Endothelial cell of umbilical vein (primary cell): ENCODE results near the gene ANKMY1.

Experiments
- EZH2 ChIP-seq: IDR thresholded peaks from 2 replicates; pipeline ENCODE4 v1.6.1; 2012; ENCODE audit warnings: borderline replicate concordance, low read depth, mild to moderate bottlenecking, moderate library complexity, low read length, inconsistent platforms; ENCODE audit not compliant: severe bottlenecking
- FOS ChIP-seq: IDR thresholded peaks from 2 replicates; pipeline ENCODE4 v1.6.1; 2011; ENCODE audit warnings: mild to moderate bottlenecking, low read length, moderate library complexity, borderline replicate concordance; ENCODE audit not compliant: insufficient read depth
- GATA2 ChIP-seq: IDR thresholded peaks from 2 replicates; pipeline ENCODE4 v1.7.0; 2011; ENCODE audit warnings: low read depth, mild to moderate bottlenecking, moderate library complexity, mixed read lengths, low read length; ENCODE audit not compliant: insufficient read length, insufficient read depth
- MYC ChIP-seq: IDR thresholded peaks from one replicate; pipeline ENCODE4 v1.6.1; 2011; ENCODE audit warnings: mild to moderate bottlenecking, low read depth, low read length
- POLR2A ChIP-seq: IDR thresholded peaks from 2 replicates; pipeline ENCODE4 v1.6.1; 2012; ENCODE audit warnings: low read depth, mild to moderate bottlenecking, control low read depth, low read length
- POLR2AphosphoS5 ChIP-seq: IDR thresholded peaks from 2 replicates; pipeline ENCODE4 v1.6.1; 2012; ENCODE audit warnings: low read depth, mild to moderate bottlenecking, control low read depth, low read length, moderate library complexity; ENCODE audit not compliant: insufficient read depth
- TF ChIP-seq, protein P1 (sequence below), 2 donors: IDR thresholded peaks; 1 replicate in 1 of 2; 2 replicates in 1 of 2; pipeline ENCODE4 v1.5.1; 2011; ENCODE audit warnings: low read length in 2 of 2, mild to moderate bottlenecking in 2 of 2, moderate library complexity in 2 of 2, control low read depth in 1 of 2, inconsistent platforms in 1 of 2, low read depth in 1 of 2; ENCODE audit not compliant: insufficient read depth in 1 of 2; ENCODE audit errors: extremely low read depth in 1 of 2

DNA sequence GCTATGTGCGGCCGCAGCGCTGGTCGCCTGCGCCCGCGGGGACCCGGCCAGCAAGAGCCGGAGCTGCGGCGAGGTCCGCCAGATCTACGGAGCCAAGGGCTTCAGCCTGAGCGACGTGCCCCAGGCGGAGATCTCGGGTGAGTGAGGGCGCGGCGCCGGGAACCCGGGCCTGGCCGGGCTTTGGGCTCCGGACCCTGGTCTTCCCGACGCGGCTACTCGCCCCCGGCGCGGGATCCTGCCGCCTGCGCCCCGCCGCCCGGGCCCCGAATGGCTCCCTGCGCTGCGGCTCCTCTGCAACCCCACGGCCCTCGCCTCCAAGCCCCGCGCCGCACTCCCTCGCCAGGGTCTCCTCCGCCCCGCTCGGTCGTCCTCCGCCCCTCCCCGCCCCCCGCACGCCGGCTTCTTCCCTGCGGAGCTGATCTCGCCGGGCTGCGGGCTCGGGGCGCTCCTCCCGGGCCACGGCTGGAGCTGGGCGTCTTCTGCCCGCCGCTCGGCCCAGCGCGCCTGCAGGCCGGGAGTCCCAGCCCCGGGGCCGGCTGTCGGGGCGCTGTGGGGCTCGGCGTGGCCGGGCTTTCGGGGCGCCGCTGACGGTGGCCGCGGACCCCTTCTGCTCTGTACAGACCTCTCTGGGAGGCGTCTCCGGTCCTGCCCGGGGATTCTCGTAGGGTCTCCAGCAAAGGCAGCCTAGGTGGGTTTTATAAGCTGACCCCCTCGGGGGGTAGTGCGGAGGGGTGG is 121.7 kb downstream of the ANKMY1 start:
- TF ChIP-seq, protein P1, sequence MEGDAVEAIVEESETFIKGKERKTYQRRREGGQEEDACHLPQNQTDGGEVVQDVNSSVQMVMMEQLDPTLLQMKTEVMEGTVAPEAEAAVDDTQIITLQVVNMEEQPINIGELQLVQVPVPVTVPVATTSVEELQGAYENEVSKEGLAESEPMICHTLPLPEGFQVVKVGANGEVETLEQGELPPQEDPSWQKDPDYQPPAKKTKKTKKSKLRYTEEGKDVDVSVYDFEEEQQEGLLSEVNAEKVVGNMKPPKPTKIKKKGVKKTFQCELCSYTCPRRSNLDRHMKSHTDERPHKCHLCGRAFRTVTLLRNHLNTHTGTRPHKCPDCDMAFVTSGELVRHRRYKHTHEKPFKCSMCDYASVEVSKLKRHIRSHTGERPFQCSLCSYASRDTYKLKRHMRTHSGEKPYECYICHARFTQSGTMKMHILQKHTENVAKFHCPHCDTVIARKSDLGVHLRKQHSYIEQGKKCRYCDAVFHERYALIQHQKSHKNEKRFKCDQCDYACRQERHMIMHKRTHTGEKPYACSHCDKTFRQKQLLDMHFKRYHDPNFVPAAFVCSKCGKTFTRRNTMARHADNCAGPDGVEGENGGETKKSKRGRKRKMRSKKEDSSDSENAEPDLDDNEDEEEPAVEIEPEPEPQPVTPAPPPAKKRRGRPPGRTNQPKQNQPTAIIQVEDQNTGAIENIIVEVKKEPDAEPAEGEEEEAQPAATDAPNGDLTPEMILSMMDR (IDR thresholded peaks at IDR 0.05; ENCODE audit: extremely low read depth in 1 of 2, insufficient read depth in 1 of 2, low read depth in 1 of 2, low read length in 2 of 2) = no peak
- TF ChIP-seq POLR2A (no peak), MYC (no peak), EZH2 (no peak), POLR2AphosphoS5 (no peak), GATA2 (no peak), FOS (no peak)
